ENCODE results near the gene CRYZL1. TPM values are rescaled to one million over a fixed set of nuclear protein-coding genes. Genes with fewer than 3 reads are reported as not detected.
"Not testable (repeated sequence)": the region's sequence is repeated elsewhere in the genome, so short reads cannot be mapped to it uniquely, and the experiment has no call there.

The CRYZL1 gene
- total RNA-seq, 1 donor from 2014 or later, result 36.5 TPM

GRCh38 chr21:33588485-33589335 is 52.8 kb downstream of the CRYZL1 start, which contains the start of gene DONSON:
DONSON (minus strand) TSS chr21:33588684; CDS start chr21:33588641, 43 bp downstream.
- Mint-ChIP-seq H3K4me1 (ENCODE audit: low read depth) (peaks cover 23% of the 10 kb centered on the region), H3K4me3 (ENCODE audit: low read depth) (peak within 1 kb of the TSS; percentile 93), H3K9me3 (no peaks in the 10 kb centered on the region), H3K27ac (peak within 1 kb of the TSS; percentile 80), H3K36me3 (ENCODE audit: low read depth) (peaks cover 31% of the 10 kb centered on the region), H3K27me3 (ENCODE audit: low read depth) (no peaks in the 10 kb centered on the region)
- intact Hi-C loops (cut with micrococcal nuclease), result loop anchor here (1.0 to 5.0 kb wide), 3 partner anchors 45 to 106 kb away; partner anchors contain the start of genes CRYZL1 and SON
- DNase-seq (ENCODE audit: low spot score), result peak; percentile 88

- Mint-ChIP-seq H3K9me3 (no peaks in the 10 kb centered on the region), H3K36me3 (ENCODE audit: low read depth) (peaks cover 29% of the 10 kb centered on the region), H3K27me3 (ENCODE audit: low read depth) (no peaks in the 10 kb centered on the region), H3K4me3 (ENCODE audit: low read depth) (peak overlapping the region; percentile 93), H3K27ac (peak overlapping the region; percentile 80), H3K4me1 (ENCODE audit: low read depth) (peaks cover 23% of the 10 kb centered on the region)
- DNase-seq (ENCODE audit: low spot score), result no peak
- intact Hi-C loops (cut with micrococcal nuclease), result loop anchor here (1.0 to 5.0 kb wide), 3 partner anchors 45 to 106 kb away; partner anchors contain the start of genes CRYZL1 and SON
Observed at GRCh38 chr21:33587792-33588484, 53.6 kb downstream of the CRYZL1 start.

GRCh38 chr21:33586927-33587326 is 54.6 kb downstream of the CRYZL1 start:
- no peak for DNase-seq (ENCODE audit: low spot score)
- no peaks in the 10 kb centered on the region for H3K9me3 Mint-ChIP-seq
- H3K36me3 Mint-ChIP-seq (ENCODE audit: low read depth), result peaks cover 31% of the 10 kb centered on the region
- H3K27ac Mint-ChIP-seq, result peak overlapping the region; percentile 46
- peaks cover 23% of the 10 kb centered on the region for H3K4me1 Mint-ChIP-seq (ENCODE audit: low read depth)
- no peaks in the 10 kb centered on the region for H3K27me3 Mint-ChIP-seq (ENCODE audit: low read depth)
- H3K4me3 Mint-ChIP-seq (ENCODE audit: low read depth), result peak overlapping the region; percentile 68
- intact Hi-C loops (cut with micrococcal nuclease), result loop anchor here (5.0 kb wide), 1 partner anchor 105 kb away; no protein-coding TSS in a partner anchor

GRCh38 chr21:33584455-33584854 is 57.1 kb downstream of the CRYZL1 start:
- Mint-ChIP-seq H3K36me3 (ENCODE audit: low read depth) (peaks cover 38% of the 10 kb centered on the region), H3K4me1 (ENCODE audit: low read depth) (peaks cover 22% of the 10 kb centered on the region), H3K9me3 (no peaks in the 10 kb centered on the region), H3K27ac (no peak overlapping the region), H3K27me3 (ENCODE audit: low read depth) (no peaks in the 10 kb centered on the region), H3K4me3 (ENCODE audit: low read depth) (no peak overlapping the region)
- intact Hi-C loops (cut with micrococcal nuclease), result no loop called here
- DNase-seq (ENCODE audit: low spot score), result no peak

- Mint-ChIP-seq H3K27ac (peak overlapping the region; percentile 55), H3K4me1 (ENCODE audit: low read depth) (peaks cover 7% of the 10 kb centered on the region)
Observed at GRCh38 chr21:33578959-33579542, 62.5 kb downstream of the CRYZL1 start.

GRCh38 chr21:33578214-33578613 is 63.3 kb downstream of the CRYZL1 start:
- intact Hi-C loops (cut with micrococcal nuclease), result no loop called here
- Mint-ChIP-seq H3K9me3 (no peaks in the 10 kb centered on the region), H3K36me3 (ENCODE audit: low read depth) (peaks cover 58% of the 10 kb centered on the region), H3K27ac (no peak overlapping the region), H3K4me1 (ENCODE audit: low read depth) (peaks cover 7% of the 10 kb centered on the region), H3K27me3 (ENCODE audit: low read depth) (no peaks in the 10 kb centered on the region), H3K4me3 (ENCODE audit: low read depth) (no peak overlapping the region)
- DNase-seq (ENCODE audit: low spot score), result no peak

More at GRCh38 chr21:33578959-33579542, 62.5 kb downstream of the CRYZL1 start:
- no peak for DNase-seq (ENCODE audit: low spot score)
- Mint-ChIP-seq H3K4me3 (ENCODE audit: low read depth) (no peak overlapping the region), H3K27me3 (ENCODE audit: low read depth) (no peaks in the 10 kb centered on the region), H3K9me3 (no peaks in the 10 kb centered on the region), H3K36me3 (ENCODE audit: low read depth) (peaks cover 52% of the 10 kb centered on the region)
- intact Hi-C loops (cut with micrococcal nuclease), result no loop called here

GRCh38 chr21:33576741-33577141 is 64.8 kb downstream of the CRYZL1 start:
- H3K27ac Mint-ChIP-seq; H3K9me3 Mint-ChIP-seq; intact Hi-C loops (cut with micrococcal nuclease); H3K27me3 Mint-ChIP-seq (ENCODE audit: low read depth); H3K4me1 Mint-ChIP-seq (ENCODE audit: low read depth); DNase-seq (ENCODE audit: low spot score); H3K4me3 Mint-ChIP-seq (ENCODE audit: low read depth): not testable (repeated sequence)
- peaks cover 65% of the 10 kb centered on the region for H3K36me3 Mint-ChIP-seq (ENCODE audit: low read depth)

- Mint-ChIP-seq H3K36me3 (ENCODE audit: low read depth) (peaks cover 75% of the 10 kb centered on the region), H3K4me3 (ENCODE audit: low read depth) (no peak overlapping the region), H3K4me1 (ENCODE audit: low read depth) (peaks cover 11% of the 10 kb centered on the region), H3K27ac (no peak overlapping the region), H3K9me3 (no peaks in the 10 kb centered on the region), H3K27me3 (ENCODE audit: low read depth) (no peaks in the 10 kb centered on the region)
- intact Hi-C loops (cut with micrococcal nuclease), result no loop called here
- DNase-seq (ENCODE audit: low spot score), result no peak
Observed at GRCh38 chr21:33572350-33572749, 69.2 kb downstream of the CRYZL1 start.

GRCh38 chr21:33569991-33570390 is 71.5 kb downstream of the CRYZL1 start:
- Mint-ChIP-seq H3K4me1 (ENCODE audit: low read depth) (peaks cover 15% of the 10 kb centered on the region), H3K27me3 (ENCODE audit: low read depth) (no peaks in the 10 kb centered on the region)

GRCh38 chr21:33568448-33568847 is 73.1 kb downstream of the CRYZL1 start:
- H3K9me3 Mint-ChIP-seq, result no peaks in the 10 kb centered on the region
- H3K27ac Mint-ChIP-seq, result no peak overlapping the region
- intact Hi-C loops (cut with micrococcal nuclease), result no loop called here
- peaks cover 56% of the 10 kb centered on the region for H3K36me3 Mint-ChIP-seq (ENCODE audit: low read depth)
- no peak overlapping the region for H3K4me3 Mint-ChIP-seq (ENCODE audit: low read depth)
- no peaks in the 10 kb centered on the region for H3K27me3 Mint-ChIP-seq (ENCODE audit: low read depth)
- DNase-seq (ENCODE audit: low spot score), result no peak
- H3K4me1 Mint-ChIP-seq (ENCODE audit: low read depth), result peaks cover 21% of the 10 kb centered on the region

More at GRCh38 chr21:33569991-33570390, 71.5 kb downstream of the CRYZL1 start:
- Mint-ChIP-seq H3K9me3 (no peaks in the 10 kb centered on the region), H3K27ac (no peak overlapping the region), H3K36me3 (ENCODE audit: low read depth) (peaks cover 60% of the 10 kb centered on the region), H3K4me3 (ENCODE audit: low read depth) (no peak overlapping the region)
- no peak for DNase-seq (ENCODE audit: low spot score)
- intact Hi-C loops (cut with micrococcal nuclease), result no loop called here

GRCh38 chr21:33567914-33568313 is 73.6 kb downstream of the CRYZL1 start:
- Mint-ChIP-seq H3K27ac (no peak overlapping the region), H3K4me1 (ENCODE audit: low read depth) (peaks cover 21% of the 10 kb centered on the region), H3K9me3 (no peaks in the 10 kb centered on the region), H3K36me3 (ENCODE audit: low read depth) (peaks cover 56% of the 10 kb centered on the region), H3K4me3 (ENCODE audit: low read depth) (no peak overlapping the region), H3K27me3 (ENCODE audit: low read depth) (no peaks in the 10 kb centered on the region)
- intact Hi-C loops (cut with micrococcal nuclease), result loop anchor here (2.0 kb wide), 1 partner anchor 25 kb away; the partner anchor contains the start of genes GART and SON
- no peak for DNase-seq (ENCODE audit: low spot score)

- Mint-ChIP-seq H3K36me3 (ENCODE audit: low read depth) (peaks cover 55% of the 10 kb centered on the region), H3K4me1 (ENCODE audit: low read depth) (peaks cover 26% of the 10 kb centered on the region), H3K4me3 (ENCODE audit: low read depth) (no peak overlapping the region), H3K27me3 (ENCODE audit: low read depth) (no peaks in the 10 kb centered on the region), H3K27ac (no peak overlapping the region), H3K9me3 (no peaks in the 10 kb centered on the region)
- intact Hi-C loops (cut with micrococcal nuclease), result loop anchor here (2.0 kb wide), 1 partner anchor 24 kb away; the partner anchor contains the start of genes GART and SON
- no peak for DNase-seq (ENCODE audit: low spot score)
Observed at GRCh38 chr21:33566514-33566913, 75.0 kb downstream of the CRYZL1 start.

All from activated T-helper 2 cell treated with anti-CD3 and anti-CD28 coated beads, Interferon-gamma antibody, Interleukin-2, Interleukin-4, amounts not matched to agents 10 μg/mL and 5 μg/mL and 100 μg/mL, durations not matched to agents 14 hours and 24 hours and 36 hours (primary cell).